Measurements from ENCODE around the gene PSMD13. TPM values are rescaled to one million over a fixed set of nuclear protein-coding genes. Genes with fewer than 3 reads are reported as not detected.

PSMD13 gene
- total RNA-seq, 1 experiment from 2014 or later: 141 TPM

GRCh38 chr11:203945-204586 lies 32.7 kb upstream of the PSMD13 start:
- H3K79me1 ChIP-seq (ENCODE audit: insufficient read depth, low read depth, low read length, poor library complexity, severe bottlenecking): peaks cover 5% of the 10 kb centered on the region
- H4K20me1 ChIP-seq (ENCODE audit: control insufficient read depth, insufficient read depth, insufficient read length): no peaks in the 10 kb centered on the region
- H3T11ph ChIP-seq (ENCODE audit: low read length): no peak overlapping the region
- H3K18ac ChIP-seq (ENCODE audit: insufficient read length, low read depth, low read length): no peak overlapping the region
- no peak overlapping the region for H2BK120ac ChIP-seq (ENCODE audit: low read depth, low read length, poor library complexity, severe bottlenecking)
- no peak overlapping the region for H4K8ac ChIP-seq (replicated peaks; ENCODE audit: insufficient read length, low read depth, low read length)
- no peak overlapping the region for H3K4me2 ChIP-seq (ENCODE audit: insufficient read depth, insufficient read length, low read length)
- no peak overlapping the region for H3K27ac ChIP-seq (ENCODE audit: insufficient read length, low read depth, low read length)
- no peaks in the 10 kb centered on the region for H3K9me3 ChIP-seq (ENCODE audit: control insufficient read depth, low read depth, low read length)
- no peak overlapping the region for H2BK12ac ChIP-seq (ENCODE audit: insufficient read length, low read depth, low read length)
- DNase-seq: no peak
- H3K4me1 ChIP-seq (ENCODE audit: insufficient read depth, low read length): no peaks in the 10 kb centered on the region; the same call in 1 of the 2 replicates
- H3K36me3 Mint-ChIP-seq (ENCODE audit: insufficient read depth in 1 of 3, low read depth in 3 of 3): peaks cover 9 to 37% (median 23%) of the 10 kb centered on the region in 3 experiments
- H3K23me2 ChIP-seq (ENCODE audit: insufficient read length, low read depth, low read length, poor library complexity, severe bottlenecking): peaks cover 18% of the 10 kb centered on the region
- TF ChIP-seq, protein P1, sequence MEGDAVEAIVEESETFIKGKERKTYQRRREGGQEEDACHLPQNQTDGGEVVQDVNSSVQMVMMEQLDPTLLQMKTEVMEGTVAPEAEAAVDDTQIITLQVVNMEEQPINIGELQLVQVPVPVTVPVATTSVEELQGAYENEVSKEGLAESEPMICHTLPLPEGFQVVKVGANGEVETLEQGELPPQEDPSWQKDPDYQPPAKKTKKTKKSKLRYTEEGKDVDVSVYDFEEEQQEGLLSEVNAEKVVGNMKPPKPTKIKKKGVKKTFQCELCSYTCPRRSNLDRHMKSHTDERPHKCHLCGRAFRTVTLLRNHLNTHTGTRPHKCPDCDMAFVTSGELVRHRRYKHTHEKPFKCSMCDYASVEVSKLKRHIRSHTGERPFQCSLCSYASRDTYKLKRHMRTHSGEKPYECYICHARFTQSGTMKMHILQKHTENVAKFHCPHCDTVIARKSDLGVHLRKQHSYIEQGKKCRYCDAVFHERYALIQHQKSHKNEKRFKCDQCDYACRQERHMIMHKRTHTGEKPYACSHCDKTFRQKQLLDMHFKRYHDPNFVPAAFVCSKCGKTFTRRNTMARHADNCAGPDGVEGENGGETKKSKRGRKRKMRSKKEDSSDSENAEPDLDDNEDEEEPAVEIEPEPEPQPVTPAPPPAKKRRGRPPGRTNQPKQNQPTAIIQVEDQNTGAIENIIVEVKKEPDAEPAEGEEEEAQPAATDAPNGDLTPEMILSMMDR (conservative IDR thresholded peaks at IDR 0.05): no peak
- no peak overlapping the region for H3K9ac ChIP-seq (ENCODE audit: extremely low read depth, insufficient read length, low read length)
- peaks cover 5 to 12% of the 10 kb centered on the region in 2 experiments for H3K4me1 Mint-ChIP-seq
- WGBS (ENCODE audit: extremely low coverage, insufficient read length, low lambda C conversion rate): no CpG with 5 or more reads among the region's 4 CpGs
- H3K4ac ChIP-seq (ENCODE audit: low read depth, low read length): no peak overlapping the region
- no peak overlapping the region for H4K91ac ChIP-seq (ENCODE audit: insufficient read length, low read depth, low read length)
- no peak overlapping the region for H3K56ac ChIP-seq (ENCODE audit: insufficient read length, low read depth, low read length)
- H3K14ac ChIP-seq (ENCODE audit: insufficient read depth, low read length): no peak overlapping the region
- no peak overlapping the region for H2BK5ac ChIP-seq (ENCODE audit: insufficient read length, low read length)
- H3K79me2 ChIP-seq (ENCODE audit: insufficient read depth, low read length): no peaks in the 10 kb centered on the region; the same call in 1 of the 2 replicates
- no peak overlapping the region for H4K5ac ChIP-seq (ENCODE audit: insufficient read length, low read depth, low read length)
- no peak overlapping the region for H2BK20ac ChIP-seq (ENCODE audit: low read depth, low read length, poor library complexity, severe bottlenecking)
- no peaks in the 10 kb centered on the region; a peak in 1 of 5 replicates for H3K9me3 Mint-ChIP-seq
- H3K4me3 Mint-ChIP-seq: peak overlapping the region in 1 of 2 experiments; percentile 60; a peak in 3 of 5 replicates
- no peak overlapping the region for H2AFZ ChIP-seq (ENCODE audit: low read length)
- no peak overlapping the region; a peak in 1 of 7 replicates for H3K27ac Mint-ChIP-seq
- no peaks in the 10 kb centered on the region; the same call in 1 of the 2 replicates for H3K27me3 Mint-ChIP-seq (ENCODE audit: low read depth)
- no peak overlapping the region for H3K23ac ChIP-seq (ENCODE audit: insufficient read length, low read depth, low read length)
- no peak overlapping the region for H2BK15ac ChIP-seq (ENCODE audit: low read depth, low read length)
- no peaks in the 10 kb centered on the region for H3K27me3 ChIP-seq (ENCODE audit: insufficient read depth, low read length)
- no peak overlapping the region for H2AK5ac ChIP-seq (ENCODE audit: insufficient read length, low read length)

Data from H9 (cell line).